SH-SY5Y (cell line): ENCODE results near the gene ALDH1B1.

Experiments
- GATA2 ChIP-seq: IDR thresholded peaks from 2 replicates; pipeline ENCODE4 v1.6.1; 2011; ENCODE audit warnings: mild to moderate bottlenecking, low read depth, low read length
- GATA3 ChIP-seq: IDR thresholded peaks from 2 replicates; pipeline ENCODE4 v1.6.1; 2011; ENCODE audit warnings: low read depth, mild to moderate bottlenecking, low read length, moderate library complexity

The ALDH1B1 gene

GRCh38 chr9:38392235-38393127 is at the start of gene ALDH1B1:
Gene ALDH1B1 (plus strand): TSS chr9:38392702. CDS start chr9:38395749, 3,047 bp downstream.
- TF ChIP-seq GATA2 (no peak), GATA3 (no peak)

GRCh38 chr9:38343037-38343436 is 49.5 kb upstream of the ALDH1B1 start:
- TF ChIP-seq GATA2 (no peak), GATA3 (no peak)

GRCh38 chr9:38343552-38343951 is 49.0 kb upstream of the ALDH1B1 start:
- TF ChIP-seq GATA3 (no peak), GATA2 (no peak)

GRCh38 chr9:38344566-38345324 is 47.8 kb upstream of the ALDH1B1 start:
- TF ChIP-seq GATA2, result no peak

- no peak for TF ChIP-seq GATA2
- TF ChIP-seq GATA3, result no peak
These were observed 46.4 kb upstream of the ALDH1B1 start for GRCh38 chr9:38345851-38346755.

- TF ChIP-seq GATA2 (no peak), GATA3 (no peak)
These were observed 45.7 kb upstream of the ALDH1B1 start for GRCh38 chr9:38346811-38347210.

- TF ChIP-seq GATA3, result no peak
- no peak for TF ChIP-seq GATA2
These were observed 45.2 kb upstream of the ALDH1B1 start for GRCh38 chr9:38347271-38347671.

GRCh38 chr9:38347946-38348345 is 44.6 kb upstream of the ALDH1B1 start:
- no peak for TF ChIP-seq GATA3
- TF ChIP-seq GATA2, result no peak

GRCh38 chr9:38350529-38350928 is 42.0 kb upstream of the ALDH1B1 start:
- no peak for TF ChIP-seq GATA2
- no peak for TF ChIP-seq GATA3

GRCh38 chr9:38352530-38353328 is 39.8 kb upstream of the ALDH1B1 start:
- TF ChIP-seq GATA3, result no peak
- TF ChIP-seq GATA2, result no peak

- TF ChIP-seq GATA3 (no peak), GATA2 (no peak)
These were observed 37.4 kb upstream of the ALDH1B1 start for GRCh38 chr9:38355115-38355514.

GRCh38 chr9:38355517-38356120 is 36.9 kb upstream of the ALDH1B1 start:
- TF ChIP-seq GATA3, result no peak
- TF ChIP-seq GATA2, result no peak

GRCh38 chr9:38356851-38357250 is 35.7 kb upstream of the ALDH1B1 start:
- TF ChIP-seq GATA3, result no peak
- TF ChIP-seq GATA2, result no peak
